HepG2 (cell line): ENCODE data around the gene CDKN1C. TPM values are rescaled to one million over a fixed set of nuclear protein-coding genes. Genes with fewer than 3 reads are reported as not detected.

Experiments used
- HOXA7 ChIP-seq: sonication (generic); formaldehyde crosslinking; IDR thresholded peaks from 2 replicates; pipeline ENCODE4 v1.8.1; 2022; ENCODE audit warnings: mild to moderate bottlenecking, missing genetic modification reagents, moderate library complexity
- MED8 ChIP-seq: sonication (generic); formaldehyde crosslinking; IDR thresholded peaks from 2 replicates; pipeline ENCODE4 v1.8.1; 2023; ENCODE audit warnings: mild to moderate bottlenecking, missing genetic modification reagents; ENCODE audit not compliant: insufficient replicate concordance
- PRPF4 ChIP-seq: fragments of 200-400 bp; formaldehyde crosslinking; IDR thresholded peaks from 2 replicates; pipeline ENCODE4 v1.6.1; 2016; ENCODE audit warnings: low read length, low read depth; ENCODE audit not compliant: poor library complexity, severe bottlenecking
- RELA ChIP-seq: sonication (generic); formaldehyde crosslinking; IDR thresholded peaks from 2 replicates; pipeline ENCODE4 v1.4.0; 2020; ENCODE audit warnings: missing genetic modification reagents
- SNRNP70 ChIP-seq: fragments of 200-400 bp; formaldehyde crosslinking; IDR thresholded peaks from 2 replicates; pipeline ENCODE4 v1.6.1; 2017; ENCODE audit warnings: mild to moderate bottlenecking, low read depth, low read length, moderate library complexity
- ZFP36L2 ChIP-seq: sonication (generic); formaldehyde crosslinking; IDR thresholded peaks from 2 replicates; pipeline ENCODE4 v1.4.0; 2020; ENCODE audit warnings: missing genetic modification reagents
- ZNF292 ChIP-seq: sonication (generic); formaldehyde crosslinking; IDR thresholded peaks from 2 replicates; pipeline ENCODE4 v1.8.1; 2022; ENCODE audit warnings: mild to moderate bottlenecking, low read depth, missing genetic modification reagents, borderline replicate concordance
- ZNF335 ChIP-seq: sonication (generic); formaldehyde crosslinking; IDR thresholded peaks from 2 replicates; pipeline ENCODE4 v1.4.0; 2020; ENCODE audit warnings: missing genetic modification reagents
- ZNF547 ChIP-seq: sonication (generic); formaldehyde crosslinking; IDR thresholded peaks from 2 replicates; pipeline ENCODE4 v1.5.1; 2020; ENCODE audit warnings: mild to moderate bottlenecking, missing genetic modification reagents
- ZNF629 ChIP-seq: sonication (generic); formaldehyde crosslinking; conservative IDR thresholded peaks from 2 replicates; pipeline ENCODE4 v1.5.0; 2020; ENCODE audit warnings: missing genetic modification reagents
- ZNF747 ChIP-seq: sonication (generic); formaldehyde crosslinking; IDR thresholded peaks from 2 replicates; pipeline ENCODE4 v1.8.1; 2023; ENCODE audit warnings: missing genetic modification reagents, mild to moderate bottlenecking, borderline replicate concordance
- ZZZ3 ChIP-seq: sonication (generic); formaldehyde crosslinking; IDR thresholded peaks from 2 replicates; pipeline ENCODE4 v1.4.0; 2020; ENCODE audit warnings: missing genetic modification reagents, mild to moderate bottlenecking, borderline replicate concordance
- polyA plus RNA-seq, 8 experiments: library from polyadenylated mRNA; depleted of rRNA in 3 of 8; stranded (reverse) in 7 of 8; unstranded in 1 of 8; fragments of >200 nt; fragmentation: Illumina TruSeq in 4 of 8; extraction: Trizol in 4 of 8; gene quantifications; 2 replicates each; pipeline versions ENCODE4 v1.2.1 to v1.2.3, GENCODE V29; 2011 to 2016; ENCODE audit warnings: low read depth in 4 of 8, missing spikeins in 1 of 8, mixed read lengths in 1 of 8; ENCODE audit not compliant: insufficient read depth in 1 of 8
- total RNA-seq, 5 experiments: library from RNA; depleted of rRNA; stranded (reverse); fragments of >200 nt; fragmentation: Illumina TruSeq; extraction: Trizol; gene quantifications; 2 replicates each; pipeline ENCODE4 v1.2.3, GENCODE V29; 2016; ENCODE audit warnings: low read depth in 1 of 5
- TF ChIP-seq, protein P1 (sequence below): sonication (generic); formaldehyde crosslinking; conservative IDR thresholded peaks from 2 replicates; pipeline ENCODE4 v1.8.1; 2023; ENCODE audit warnings: missing genetic modification reagents
- TF ChIP-seq, protein P2 (sequence below): sonication (generic); formaldehyde crosslinking; IDR thresholded peaks from 2 replicates; pipeline ENCODE4 v1.5.1; 2020; ENCODE audit warnings: mild to moderate bottlenecking, missing genetic modification reagents, borderline replicate concordance
- TF ChIP-seq, protein P3 (sequence below): sonication (generic); formaldehyde crosslinking; IDR thresholded peaks from 2 replicates; pipeline ENCODE4 v1.4.0; 2020; ENCODE audit warnings: missing genetic modification reagents, borderline replicate concordance
- TF ChIP-seq, protein P4 (sequence below), 2 experiments: sonication (generic) in 1 of 2; formaldehyde crosslinking in 1 of 2; IDR thresholded peaks; 2 replicates each; pipeline versions ENCODE4 v1.4.0 to v1.6.1; 2018 to 2020; ENCODE audit warnings: missing genetic modification reagents in 2 of 2, borderline replicate concordance in 1 of 2, low read depth in 1 of 2, mild to moderate bottlenecking in 1 of 2, missing biosample characterization in 1 of 2

CDKN1C gene
- total and polyA plus RNA-seq, 2 of the 13 experiments (the other 11 are each of a cell fraction or from before 2014, with no cell fraction given), result not detected

DNA sequence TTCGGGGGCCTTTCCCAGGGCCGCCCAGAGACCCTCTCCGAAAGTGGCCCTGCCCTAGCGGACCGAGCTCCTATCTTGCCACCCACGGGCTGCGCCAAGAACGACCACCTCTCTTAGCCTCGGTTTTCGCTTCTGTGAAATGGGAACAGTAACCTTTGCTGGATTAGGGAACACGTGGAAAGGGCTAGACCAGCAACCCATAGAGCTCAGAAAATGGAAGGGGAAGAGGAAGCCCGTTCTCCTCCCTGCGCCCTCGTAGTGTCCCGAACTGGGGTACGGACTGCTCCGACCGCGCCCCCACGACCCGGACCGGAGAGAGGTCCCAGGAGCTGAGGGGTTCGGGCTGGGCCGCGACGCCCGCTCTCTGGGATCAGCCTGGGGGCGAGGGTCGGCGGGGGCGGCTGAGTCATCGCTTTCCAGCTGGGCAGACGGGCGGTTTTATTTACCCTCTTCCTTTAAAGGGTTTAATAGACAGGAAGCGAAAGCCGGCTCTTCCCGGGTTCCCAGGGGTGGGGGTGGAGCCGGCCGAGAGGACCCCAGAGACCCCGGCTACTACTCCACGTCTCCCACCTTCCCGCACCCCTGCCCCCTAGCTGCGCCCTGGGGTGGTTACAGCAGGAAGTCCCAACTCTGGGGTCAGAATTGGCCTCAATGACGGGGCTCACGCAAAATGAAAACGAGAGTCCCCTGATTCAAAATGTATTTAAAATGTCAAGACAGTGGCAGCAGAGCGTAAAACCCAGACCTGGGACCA, 44.6 kb upstream of the CDKN1C start (continued):
- TF ChIP-seq ZFP36L2 (CRISPR knock-in tag), result no peak
- no peak for TF ChIP-seq ZNF292 (CRISPR knock-in tag)
- TF ChIP-seq HOXA7 (CRISPR knock-in tag), result no peak; the same call in 1 of the 2 replicates
- TF ChIP-seq MED8 (CRISPR knock-in tag), result no peak
- TF ChIP-seq, protein P1, sequence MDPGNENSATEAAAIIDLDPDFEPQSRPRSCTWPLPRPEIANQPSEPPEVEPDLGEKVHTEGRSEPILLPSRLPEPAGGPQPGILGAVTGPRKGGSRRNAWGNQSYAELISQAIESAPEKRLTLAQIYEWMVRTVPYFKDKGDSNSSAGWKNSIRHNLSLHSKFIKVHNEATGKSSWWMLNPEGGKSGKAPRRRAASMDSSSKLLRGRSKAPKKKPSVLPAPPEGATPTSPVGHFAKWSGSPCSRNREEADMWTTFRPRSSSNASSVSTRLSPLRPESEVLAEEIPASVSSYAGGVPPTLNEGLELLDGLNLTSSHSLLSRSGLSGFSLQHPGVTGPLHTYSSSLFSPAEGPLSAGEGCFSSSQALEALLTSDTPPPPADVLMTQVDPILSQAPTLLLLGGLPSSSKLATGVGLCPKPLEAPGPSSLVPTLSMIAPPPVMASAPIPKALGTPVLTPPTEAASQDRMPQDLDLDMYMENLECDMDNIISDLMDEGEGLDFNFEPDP (CRISPR knock-in tag), result no peak
- no peak for TF ChIP-seq ZZZ3 (CRISPR knock-in tag)
- TF ChIP-seq SNRNP70, result no peak
- no peak for TF ChIP-seq ZNF747
- TF ChIP-seq ZNF335 (CRISPR knock-in tag), result no peak
- TF ChIP-seq PRPF4, result no peak
- TF ChIP-seq ZNF629 (CRISPR knock-in tag), result peak; percentile 97
- TF ChIP-seq RELA (CRISPR knock-in tag), result no peak
- TF ChIP-seq, protein P2, sequence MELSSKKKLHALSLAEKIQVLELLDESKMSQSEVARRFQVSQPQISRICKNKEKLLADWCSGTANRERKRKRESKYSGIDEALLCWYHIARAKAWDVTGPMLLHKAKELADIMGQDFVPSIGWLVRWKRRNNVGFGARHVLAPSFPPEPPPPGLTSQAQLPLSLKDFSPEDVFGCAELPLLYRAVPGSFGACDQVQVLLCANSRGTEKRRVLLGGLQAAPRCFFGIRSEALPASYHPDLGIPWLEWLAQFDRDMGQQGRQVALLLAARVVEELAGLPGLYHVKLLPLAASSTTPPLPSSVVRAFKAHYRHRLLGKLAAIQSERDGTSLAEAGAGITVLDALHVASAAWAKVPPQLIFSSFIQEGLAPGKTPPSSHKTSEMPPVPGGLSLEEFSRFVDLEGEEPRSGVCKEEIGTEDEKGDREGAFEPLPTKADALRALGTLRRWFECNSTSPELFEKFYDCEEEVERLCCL, result no peak
- TF ChIP-seq, protein P3, sequence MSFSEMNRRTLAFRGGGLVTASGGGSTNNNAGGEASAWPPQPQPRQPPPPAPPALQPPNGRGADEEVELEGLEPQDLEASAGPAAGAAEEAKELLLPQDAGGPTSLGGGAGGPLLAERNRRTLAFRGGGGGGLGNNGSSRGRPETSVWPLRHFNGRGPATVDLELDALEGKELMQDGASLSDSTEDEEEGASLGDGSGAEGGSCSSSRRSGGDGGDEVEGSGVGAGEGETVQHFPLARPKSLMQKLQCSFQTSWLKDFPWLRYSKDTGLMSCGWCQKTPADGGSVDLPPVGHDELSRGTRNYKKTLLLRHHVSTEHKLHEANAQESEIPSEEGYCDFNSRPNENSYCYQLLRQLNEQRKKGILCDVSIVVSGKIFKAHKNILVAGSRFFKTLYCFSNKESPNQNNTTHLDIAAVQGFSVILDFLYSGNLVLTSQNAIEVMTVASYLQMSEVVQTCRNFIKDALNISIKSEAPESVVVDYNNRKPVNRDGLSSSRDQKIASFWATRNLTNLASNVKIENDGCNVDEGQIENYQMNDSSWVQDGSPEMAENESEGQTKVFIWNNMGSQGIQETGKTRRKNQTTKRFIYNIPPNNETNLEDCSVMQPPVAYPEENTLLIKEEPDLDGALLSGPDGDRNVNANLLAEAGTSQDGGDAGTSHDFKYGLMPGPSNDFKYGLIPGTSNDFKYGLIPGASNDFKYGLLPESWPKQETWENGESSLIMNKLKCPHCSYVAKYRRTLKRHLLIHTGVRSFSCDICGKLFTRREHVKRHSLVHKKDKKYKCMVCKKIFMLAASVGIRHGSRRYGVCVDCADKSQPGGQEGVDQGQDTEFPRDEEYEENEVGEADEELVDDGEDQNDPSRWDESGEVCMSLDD (CRISPR knock-in tag), result no peak
- TF ChIP-seq, protein P4, sequence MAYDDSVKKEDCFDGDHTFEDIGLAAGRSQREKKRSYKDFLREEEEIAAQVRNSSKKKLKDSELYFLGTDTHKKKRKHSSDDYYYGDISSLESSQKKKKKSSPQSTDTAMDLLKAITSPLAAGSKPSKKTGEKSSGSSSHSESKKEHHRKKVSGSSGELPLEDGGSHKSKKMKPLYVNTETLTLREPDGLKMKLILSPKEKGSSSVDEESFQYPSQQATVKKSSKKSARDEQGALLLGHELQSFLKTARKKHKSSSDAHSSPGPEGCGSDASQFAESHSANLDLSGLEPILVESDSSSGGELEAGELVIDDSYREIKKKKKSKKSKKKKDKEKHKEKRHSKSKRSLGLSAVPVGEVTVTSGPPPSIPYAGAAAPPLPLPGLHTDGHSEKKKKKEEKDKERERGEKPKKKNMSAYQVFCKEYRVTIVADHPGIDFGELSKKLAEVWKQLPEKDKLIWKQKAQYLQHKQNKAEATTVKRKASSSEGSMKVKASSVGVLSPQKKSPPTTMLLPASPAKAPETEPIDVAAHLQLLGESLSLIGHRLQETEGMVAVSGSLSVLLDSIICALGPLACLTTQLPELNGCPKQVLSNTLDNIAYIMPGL (CRISPR knock-in tag; IDR thresholded peaks at IDR 0.05; ENCODE audit: borderline replicate concordance in 1 of 2, low read depth in 1 of 2), result peak in 1 of 2 experiments; percentile 7; a peak in 2 of 4 replicates
- TF ChIP-seq ZNF547, result 0 out of 2 replicates have a peak, but pooled peaks have one; percentile 1
